A549 (cell line): ENCODE data around the gene GRIP2.

Experiments used
- CHD4 ChIP-seq: fragments of 200-600 bp; sonication (generic); IDR thresholded peaks from 2 replicates; pipeline ENCODE4 v1.6.1; 2016; ENCODE audit warnings: antibody characterized with exemption, mild to moderate bottlenecking, borderline replicate concordance
- MAFK ChIP-seq: fragments of 450-650 bp; IDR thresholded peaks from 2 replicates; pipeline ENCODE4 v1.6.1; 2014; ENCODE audit not compliant: partially characterized antibody
- MAX ChIP-seq: IDR thresholded peaks from 2 replicates; pipeline ENCODE4 v1.6.1; 2012
- POLR2A ChIP-seq: IDR thresholded peaks from 2 replicates; pipeline ENCODE4 v1.6.1; 2012; ENCODE audit warnings: mild to moderate bottlenecking, low read length
- POLR2AphosphoS2 ChIP-seq: conservative IDR thresholded peaks from 2 replicates; pipeline ENCODE4 v1.6.1; 2012; ENCODE audit warnings: low read length, improper control_type of control experiment, inconsistent platforms
- ZC3H11A ChIP-seq: fragments of 450-650 bp; IDR thresholded peaks from 2 replicates; pipeline ENCODE4 v1.6.1; 2014; ENCODE audit warnings: antibody characterized with exemption, mild to moderate bottlenecking
- TF ChIP-seq, protein P1 (sequence below): fragments of >200 bp; sonication (Bioruptor Twin); formaldehyde crosslinking; IDR thresholded peaks from 3 replicates; pipeline ENCODE4 v1.5.1; 2016
- TF ChIP-seq, protein P2 (sequence below): IDR thresholded peaks from 2 replicates; pipeline ENCODE4 v1.6.1; 2012

DNA sequence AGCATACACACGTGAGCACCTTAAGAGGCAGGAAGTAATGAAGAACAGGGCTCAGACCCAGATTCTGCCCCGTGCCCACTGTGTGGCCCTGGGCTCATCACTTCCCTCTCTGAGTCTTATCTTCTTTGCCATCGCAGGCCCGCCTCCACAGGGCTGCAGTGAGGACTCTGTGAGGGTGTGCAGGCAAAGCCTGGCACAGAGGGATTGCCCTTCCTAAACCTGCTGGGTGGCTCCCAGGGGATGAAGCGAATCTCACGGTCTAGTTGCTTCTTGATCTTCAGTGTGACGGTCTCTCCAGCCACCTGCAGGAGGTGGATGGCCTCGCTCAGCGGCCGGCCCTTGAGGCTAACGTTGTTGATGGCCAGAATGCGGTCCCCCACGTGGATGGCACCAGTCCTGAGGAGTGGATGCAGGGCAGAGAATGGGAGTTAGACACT is 32.8 kb downstream of the GRIP2 start:
- TF ChIP-seq MAX (no peak), ZC3H11A (no peak), POLR2A (no peak), MAFK (no peak), POLR2AphosphoS2 (no peak), CHD4 (no peak)
- TF ChIP-seq, protein P1, sequence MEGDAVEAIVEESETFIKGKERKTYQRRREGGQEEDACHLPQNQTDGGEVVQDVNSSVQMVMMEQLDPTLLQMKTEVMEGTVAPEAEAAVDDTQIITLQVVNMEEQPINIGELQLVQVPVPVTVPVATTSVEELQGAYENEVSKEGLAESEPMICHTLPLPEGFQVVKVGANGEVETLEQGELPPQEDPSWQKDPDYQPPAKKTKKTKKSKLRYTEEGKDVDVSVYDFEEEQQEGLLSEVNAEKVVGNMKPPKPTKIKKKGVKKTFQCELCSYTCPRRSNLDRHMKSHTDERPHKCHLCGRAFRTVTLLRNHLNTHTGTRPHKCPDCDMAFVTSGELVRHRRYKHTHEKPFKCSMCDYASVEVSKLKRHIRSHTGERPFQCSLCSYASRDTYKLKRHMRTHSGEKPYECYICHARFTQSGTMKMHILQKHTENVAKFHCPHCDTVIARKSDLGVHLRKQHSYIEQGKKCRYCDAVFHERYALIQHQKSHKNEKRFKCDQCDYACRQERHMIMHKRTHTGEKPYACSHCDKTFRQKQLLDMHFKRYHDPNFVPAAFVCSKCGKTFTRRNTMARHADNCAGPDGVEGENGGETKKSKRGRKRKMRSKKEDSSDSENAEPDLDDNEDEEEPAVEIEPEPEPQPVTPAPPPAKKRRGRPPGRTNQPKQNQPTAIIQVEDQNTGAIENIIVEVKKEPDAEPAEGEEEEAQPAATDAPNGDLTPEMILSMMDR = no peak
- TF ChIP-seq, protein P2, sequence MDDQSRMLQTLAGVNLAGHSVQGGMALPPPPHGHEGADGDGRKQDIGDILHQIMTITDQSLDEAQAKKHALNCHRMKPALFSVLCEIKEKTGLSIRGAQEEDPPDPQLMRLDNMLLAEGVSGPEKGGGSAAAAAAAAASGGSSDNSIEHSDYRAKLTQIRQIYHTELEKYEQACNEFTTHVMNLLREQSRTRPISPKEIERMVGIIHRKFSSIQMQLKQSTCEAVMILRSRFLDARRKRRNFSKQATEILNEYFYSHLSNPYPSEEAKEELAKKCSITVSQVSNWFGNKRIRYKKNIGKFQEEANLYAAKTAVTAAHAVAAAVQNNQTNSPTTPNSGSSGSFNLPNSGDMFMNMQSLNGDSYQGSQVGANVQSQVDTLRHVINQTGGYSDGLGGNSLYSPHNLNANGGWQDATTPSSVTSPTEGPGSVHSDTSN = no peak
